Smooth muscle cell of the brain vasculature (primary cell): ENCODE data around the gene VTI1A.

ENCODE experiments used
- DNase-seq: peaks from one replicate; pipeline ENCODE4 v3.0.0-alpha.2; 2012; ENCODE audit warnings: low read depth, low spot score

Gene VTI1A

DNA sequence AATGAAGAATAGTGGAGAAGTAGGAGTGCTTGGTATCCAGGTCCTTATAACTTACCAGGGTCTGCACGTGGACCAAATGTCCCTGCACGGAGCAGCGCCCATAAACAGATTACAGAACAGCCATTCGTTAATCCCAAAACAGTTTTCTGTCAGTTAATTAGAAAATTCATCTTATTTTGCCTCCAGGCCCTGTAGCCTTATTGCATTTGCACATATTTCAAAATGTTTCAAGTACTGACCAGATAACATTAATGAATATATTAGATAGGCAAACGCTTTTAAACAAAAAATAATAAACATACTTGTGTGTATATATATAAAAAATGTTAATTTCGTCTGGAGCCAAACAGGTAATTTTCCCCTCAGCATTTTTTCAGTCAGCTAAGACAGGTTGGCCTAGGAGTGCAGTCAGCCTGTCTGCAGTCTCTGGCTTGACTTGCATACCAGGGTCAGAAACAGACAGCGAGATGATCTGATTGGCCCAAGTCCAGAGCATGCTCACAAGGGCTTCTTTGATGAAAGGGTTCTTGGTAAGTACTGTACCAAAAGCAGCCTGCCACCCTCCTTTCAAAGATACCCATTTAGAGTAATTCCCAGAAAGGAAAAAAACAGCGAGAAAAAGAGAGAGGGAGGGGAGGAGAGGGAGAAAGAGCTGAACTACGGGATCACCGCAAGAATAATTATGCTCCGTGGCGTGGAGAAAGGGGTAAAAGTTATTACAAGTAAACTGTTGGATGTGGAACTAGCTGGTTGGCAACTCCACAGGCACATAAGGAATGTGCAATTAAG lies 308.6 kb downstream of the VTI1A start:
- no peak for DNase-seq

DNA sequence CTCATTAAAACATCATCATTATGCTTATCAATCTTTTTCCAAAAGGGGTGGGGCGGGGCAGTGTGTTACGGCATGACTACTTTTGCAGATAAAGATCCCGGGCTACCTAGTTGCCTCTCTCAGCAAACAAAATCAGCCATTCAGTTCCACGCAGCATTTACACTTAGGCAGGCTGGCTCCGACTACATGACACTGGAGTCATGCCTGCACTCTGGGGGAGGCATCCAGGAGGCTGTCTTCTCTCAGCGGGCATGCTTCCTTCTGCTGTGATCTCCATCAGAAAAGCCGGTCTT lies 309.2 kb downstream of the VTI1A start:
- DNase-seq = no peak

DNA sequence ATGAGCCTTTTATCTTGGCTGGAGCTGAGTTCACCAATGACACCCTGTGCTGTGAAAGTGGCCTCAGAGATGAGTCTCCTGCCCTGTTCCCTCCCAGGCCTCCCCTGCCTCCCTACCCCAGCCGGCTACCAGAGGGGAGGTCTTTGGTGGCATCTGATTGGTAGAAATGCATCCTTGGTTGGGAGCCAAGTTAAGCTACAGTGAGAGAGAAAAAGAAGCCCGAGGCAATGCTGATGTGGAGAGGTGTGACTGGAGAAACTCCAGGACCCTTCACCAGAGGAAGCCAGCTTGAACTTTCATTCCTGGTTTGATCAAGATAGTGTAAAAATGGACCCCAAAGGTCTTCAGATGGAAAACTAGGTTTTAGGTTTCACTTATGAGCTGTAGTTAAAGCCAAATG lies 311.9 kb downstream of the VTI1A start:
- DNase-seq = no peak

DNA sequence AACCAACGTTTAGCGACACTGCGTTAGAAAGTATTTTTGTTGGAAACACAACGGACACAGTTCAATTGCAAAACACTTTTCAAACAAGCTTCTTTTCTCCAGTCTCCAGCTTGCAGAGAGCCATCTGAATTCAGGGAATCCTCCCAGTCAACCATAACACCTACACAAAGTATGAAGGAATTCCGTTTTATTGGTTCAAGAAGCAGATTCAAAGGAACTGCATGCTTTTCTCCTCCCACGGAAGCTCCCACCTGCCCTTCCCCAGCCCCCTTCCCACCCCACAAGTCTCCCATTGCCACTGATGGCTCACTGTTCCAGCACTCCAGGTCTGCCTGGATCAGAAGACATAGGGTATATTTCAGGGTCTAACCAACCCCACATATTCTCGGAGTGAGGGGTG lies 312.5 kb downstream of the VTI1A start:
- DNase-seq = no peak

DNA sequence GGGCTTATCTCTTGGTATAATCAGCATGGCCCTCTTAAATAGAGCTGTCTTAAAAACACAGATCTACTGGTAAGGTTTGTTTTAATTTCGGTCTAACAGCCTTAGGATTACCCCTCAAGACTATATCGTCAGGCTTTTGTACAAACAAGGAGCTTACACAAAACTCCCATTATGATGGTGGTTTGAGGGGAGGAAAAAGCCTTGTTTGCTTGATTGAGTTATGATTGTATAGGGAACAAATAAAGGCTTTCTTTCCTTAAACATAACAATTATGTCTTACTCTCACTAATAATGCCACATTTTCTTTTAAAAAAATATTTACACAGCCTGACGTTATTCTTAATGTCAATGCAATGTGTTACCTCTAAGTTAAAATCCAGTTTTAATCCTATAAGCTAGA lies 314.2 kb downstream of the VTI1A start:
- no peak for DNase-seq

DNA sequence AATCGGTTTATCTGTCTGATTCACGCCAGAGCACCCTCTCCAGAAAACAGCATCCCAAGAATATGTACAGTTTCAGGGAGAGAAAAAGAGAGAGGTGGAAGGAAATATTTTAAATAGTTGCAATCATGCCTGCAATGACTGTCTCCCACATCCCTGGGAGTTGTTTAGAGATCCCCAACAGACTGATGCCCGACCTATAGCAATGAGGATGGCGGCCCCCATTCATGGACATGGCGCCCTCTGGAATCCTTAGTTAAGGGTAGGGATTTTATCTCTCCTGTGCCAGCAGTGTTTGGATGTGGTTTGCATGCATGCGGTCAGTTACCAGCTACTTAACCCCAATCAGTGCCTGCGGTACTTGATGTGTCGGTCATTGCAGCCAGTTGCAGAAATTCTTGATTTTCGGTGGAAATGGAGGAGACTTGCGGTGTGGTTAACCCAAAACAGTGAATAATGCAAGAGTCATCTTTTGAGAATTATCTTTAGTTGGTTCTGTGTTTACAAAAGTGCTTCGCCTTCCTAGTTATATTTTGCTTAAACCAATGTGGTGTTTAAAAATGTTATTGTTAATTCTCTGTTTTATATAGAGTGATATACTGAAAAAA lies 317.0 kb downstream of the VTI1A start:
- no peak for DNase-seq

DNA sequence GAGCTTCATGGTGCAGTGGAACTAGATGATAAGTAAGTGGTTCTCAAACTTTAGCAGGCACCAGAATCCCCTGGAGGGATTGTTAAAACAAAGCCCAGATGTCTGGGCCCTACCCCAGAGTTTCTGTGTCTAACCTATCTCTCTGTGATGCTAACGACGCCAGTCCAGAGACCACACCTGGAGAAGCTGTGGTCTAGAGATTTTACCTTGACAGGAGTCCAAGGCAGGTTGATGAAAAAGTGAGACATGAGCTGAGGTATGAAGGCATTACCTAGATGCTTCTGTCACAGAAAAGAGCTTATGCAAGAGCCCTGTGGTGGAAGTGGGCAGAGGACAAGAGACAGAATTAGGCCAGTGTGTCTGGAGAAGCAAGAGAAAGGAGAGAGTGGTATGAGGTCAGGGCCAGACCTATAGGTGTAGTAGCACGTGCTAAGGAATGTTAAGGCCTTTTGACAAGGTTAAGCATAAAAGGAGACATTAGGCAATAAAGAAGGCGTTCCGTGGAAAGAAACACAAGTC lies 318.8 kb downstream of the VTI1A start:
- no peak for DNase-seq

DNA sequence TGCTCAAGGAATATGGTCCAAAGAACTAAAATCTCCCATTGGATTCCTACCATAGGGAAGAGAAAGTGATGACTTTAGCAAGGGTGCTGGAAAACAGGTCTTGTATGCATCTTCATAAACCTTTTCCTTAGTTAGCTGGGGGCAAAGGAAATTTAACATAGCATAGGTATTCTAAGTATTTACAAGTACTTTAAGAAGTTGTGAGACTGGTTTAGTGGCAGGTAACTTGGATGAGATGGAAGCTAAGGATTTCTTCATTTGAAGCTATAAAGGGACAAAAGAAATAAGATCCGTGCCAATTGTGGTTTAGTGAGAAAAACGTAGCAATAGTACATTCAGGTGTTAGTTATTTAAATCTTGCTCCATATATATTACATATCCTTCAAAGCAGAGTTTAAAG lies 319.6 kb downstream of the VTI1A start:
- no peak for DNase-seq

DNA sequence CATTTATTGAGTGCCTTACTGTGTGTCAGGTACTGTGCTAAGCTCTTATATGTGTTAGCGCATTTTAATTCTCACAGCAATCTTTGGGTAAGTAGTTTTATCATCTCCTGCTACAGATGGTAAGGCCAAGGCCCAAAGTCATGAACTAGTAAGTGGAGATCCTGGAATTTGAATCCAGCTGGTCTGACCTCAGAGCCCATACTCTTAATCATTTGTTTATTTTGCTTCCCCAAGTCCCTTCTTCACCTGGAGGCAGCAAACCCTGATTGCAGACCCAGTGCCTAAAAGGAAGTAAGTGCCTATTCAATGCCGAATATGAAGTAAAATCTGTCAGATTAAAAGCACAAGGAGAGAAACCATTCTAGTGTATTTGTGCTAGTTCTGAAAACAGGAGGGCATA lies 320.1 kb downstream of the VTI1A start:
- no peak for DNase-seq

DNA sequence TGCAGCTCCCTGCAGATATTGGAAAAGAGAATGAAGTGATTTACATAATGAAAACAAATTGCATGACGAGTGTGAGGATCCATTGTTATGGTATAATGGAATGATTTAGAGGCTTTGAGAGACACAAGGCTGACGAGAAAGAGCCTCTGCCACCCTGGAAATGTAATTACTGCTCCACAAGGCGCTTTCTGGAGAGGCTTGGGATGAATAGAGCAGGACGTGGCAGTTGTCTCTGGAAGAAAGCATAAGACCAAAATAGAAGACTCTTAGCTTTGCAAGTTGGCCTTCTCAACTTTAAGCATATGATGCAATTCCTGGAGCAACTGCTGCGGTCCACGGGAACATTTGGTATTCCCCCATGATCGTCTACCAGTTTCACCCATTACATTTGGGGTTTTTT lies 321.1 kb downstream of the VTI1A start:
- no peak for DNase-seq

DNA sequence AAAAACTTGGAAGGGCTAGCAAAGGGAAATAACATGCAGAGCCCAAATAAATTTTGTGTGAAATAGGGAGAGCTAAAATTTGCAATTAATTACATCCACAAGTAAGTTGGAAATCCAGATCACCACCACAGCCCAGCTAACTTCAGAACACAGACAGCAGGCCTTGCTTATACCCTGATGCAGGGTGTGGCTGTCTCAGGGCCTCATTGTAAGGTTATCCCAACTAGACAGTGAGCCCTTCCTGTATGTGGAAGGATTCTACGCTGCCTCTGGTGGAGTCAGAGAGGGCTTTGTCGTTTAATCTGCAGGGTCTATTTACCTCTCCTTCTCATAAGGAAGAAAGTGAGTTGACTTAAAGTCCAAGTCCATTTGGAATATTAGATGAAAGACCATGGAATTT lies 322.1 kb downstream of the VTI1A start:
- no peak for DNase-seq

DNA sequence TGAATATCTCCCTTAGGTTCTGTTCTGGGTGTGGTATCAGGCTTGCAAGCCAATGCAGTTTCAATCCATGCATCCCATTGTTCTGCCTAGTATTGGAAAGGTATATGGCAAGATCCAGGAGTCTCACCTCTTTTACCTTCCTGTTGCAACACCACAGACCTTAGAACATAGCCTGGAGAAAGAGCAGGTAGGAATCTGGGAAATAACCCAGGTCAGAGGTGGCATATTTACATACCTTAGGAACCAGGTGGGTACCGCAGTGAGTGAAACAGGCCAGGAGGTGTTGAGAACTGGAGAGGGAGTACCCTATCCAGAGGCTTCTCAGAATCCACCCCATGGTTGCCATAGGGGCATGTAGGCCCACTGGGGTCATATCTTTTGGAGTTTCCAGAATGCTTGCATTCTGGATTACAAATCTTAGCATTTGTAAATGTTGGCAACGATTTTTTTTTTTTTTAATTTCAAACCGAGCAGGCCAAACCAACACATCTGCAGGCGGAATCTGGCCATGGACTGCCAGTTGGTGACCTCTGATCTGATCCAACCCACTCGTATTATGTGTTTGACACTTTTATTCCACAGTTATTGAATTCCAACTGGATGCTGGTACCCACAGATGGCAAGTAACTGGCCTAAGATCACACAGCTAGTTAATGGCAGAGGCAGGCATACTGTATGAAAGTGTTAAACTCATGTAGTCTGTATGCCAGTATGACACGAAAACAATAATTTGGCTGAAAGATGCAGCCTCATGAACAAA lies 322.8 kb downstream of the VTI1A start:
- no peak for DNase-seq

DNA sequence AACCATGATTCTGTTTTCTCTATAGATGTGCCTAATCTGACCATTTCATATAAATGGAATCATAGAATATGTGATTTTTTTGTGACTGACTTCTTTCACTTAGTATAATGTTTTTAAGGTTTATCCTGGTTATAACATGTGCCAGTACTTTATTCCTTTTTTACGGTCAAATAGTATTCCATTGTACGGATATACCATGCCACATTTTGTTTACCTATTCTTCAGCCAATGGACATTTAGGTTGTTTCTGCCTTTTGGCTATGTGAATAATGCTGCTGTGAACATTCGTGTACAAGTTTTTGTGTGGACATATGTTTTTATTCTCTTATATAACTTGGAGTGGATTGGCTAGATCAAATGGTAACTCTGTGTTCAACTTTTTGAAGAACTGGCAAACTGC lies 324.7 kb downstream of the VTI1A start:
- DNase-seq = no peak

DNA sequence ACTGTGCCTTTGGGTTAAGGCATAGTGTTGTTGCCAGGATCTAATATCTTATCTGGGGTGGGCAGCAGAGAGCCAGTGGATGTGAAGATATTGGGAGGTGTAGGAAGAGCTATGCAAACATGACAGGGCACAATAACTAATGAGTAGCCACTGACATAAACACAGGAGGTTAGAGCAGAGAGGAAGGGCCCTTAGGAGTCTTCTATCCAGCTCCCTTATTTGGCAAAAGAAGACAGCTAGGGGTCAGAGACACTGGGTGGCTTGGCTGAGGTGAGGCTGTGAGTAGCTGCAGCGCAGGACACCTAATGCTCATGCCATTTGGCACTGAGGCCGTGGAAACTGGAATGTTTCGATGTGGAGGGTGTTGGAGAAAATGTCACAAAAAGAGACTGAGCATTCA lies 326.8 kb downstream of the VTI1A start:
- DNase-seq = no peak

DNA sequence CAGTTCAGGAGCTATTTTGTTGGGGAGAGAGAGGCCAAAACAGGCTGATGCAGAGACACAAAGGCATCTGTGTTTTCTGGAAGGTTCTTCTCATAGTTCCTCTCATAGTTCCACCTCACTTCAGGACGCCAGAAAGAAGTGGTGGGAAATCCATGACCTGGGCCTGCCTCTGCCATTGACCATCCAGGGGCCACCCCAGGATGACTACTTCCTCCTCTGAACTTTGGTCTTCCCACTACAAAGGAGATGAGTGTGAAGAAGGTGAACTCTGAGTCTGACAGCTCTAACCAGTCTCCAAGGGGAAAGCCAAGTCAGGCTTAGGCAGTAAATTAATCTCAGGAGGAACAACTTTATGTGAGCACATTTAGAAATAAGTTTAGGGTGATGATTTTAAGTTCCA lies 327.2 kb downstream of the VTI1A start:
- DNase-seq = no peak

DNA sequence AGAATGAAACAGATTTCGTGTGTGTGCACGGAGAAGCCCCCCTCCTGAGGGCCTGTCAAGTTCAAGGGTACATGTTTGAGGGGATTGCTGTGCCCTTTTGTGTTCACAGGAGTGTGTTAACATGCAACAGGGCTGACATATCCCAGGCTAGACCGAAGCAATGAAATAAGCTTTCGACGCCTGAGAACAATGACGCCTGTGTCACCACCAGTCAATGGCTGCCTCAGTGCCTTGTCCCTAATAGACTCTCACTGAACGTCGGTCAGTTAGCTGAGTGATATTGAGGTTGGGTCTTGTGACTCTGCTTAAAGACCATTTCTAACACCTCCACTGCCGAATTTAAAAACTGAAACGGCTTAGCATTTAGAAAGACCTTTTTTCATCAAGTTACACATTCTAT lies 327.8 kb downstream of the VTI1A start:
- no peak for DNase-seq

DNA sequence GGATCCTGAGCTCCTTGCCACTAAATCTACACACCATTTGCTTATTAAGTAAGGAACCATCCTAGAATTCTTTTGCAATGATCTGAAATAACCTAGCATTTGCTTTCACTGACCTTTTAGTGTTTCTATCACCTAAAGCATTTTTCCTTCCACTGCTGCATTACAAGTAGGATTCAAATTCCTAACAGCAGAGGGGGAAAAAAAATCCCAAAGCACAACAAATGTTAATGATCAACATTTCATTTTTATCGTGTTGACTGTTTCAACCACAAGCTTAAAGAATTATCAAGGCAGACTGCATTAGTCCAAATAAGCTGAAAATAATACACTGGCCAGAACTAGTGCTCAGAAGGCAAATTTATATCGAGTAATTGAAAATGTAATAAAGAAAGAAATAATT lies 328.4 kb downstream of the VTI1A start:
- no peak for DNase-seq

DNA sequence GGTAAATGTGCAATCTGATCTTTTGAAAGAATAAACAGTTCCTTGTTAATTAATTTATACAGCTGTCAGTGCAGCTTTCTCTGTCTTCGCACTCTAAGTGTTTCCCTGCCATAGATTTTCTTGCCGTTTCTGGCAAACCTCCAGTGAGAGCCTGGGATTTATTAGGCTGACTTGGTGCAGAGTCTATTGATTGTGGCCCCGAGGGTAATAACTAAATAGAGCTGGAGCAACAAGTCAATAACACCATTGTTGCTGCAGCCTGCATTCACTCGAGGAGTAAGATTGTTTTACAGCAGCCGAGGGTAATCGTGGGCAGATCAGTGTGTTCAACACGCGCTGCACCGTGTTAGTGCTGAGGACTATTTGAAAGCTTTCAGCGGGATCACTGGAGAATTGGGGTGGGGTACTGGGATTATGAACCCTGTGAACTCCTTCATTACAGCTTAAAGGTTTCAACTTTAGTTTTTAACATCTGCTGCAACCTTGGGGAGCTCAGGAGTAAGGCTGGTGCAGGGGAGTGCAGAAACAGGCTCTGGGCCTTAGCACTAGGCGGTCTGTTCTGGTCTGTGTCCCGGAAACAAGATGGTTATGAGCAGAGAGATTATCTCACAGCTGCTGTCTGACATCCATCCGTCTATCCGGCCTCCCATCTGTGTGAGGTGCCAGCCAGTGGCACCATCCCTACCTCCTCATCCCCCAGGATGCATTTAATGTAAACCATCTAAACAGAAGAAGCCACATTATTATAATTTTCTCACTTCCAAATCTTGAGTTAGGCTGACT lies 329.1 kb downstream of the VTI1A start:
- no peak for DNase-seq

DNA sequence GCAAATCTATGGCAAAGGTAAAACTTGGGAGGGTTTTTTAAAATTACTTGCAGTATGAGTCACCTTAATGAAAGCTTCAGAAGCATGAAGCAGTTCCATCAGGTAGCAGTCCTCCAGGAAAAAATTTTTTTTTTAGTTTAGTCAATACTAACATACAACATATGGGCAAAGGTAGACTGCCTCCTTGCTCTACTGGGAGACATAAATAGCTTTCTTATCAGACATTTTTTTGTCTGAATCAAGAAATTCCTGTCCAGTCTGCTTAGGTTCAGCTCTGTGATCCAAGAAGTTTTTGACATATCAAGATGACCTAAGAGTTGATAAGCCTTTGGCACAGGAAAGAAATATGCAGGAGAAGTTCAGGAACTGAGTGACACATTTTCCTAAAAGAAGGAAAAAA lies 331.6 kb downstream of the VTI1A start:
- no peak for DNase-seq

DNA sequence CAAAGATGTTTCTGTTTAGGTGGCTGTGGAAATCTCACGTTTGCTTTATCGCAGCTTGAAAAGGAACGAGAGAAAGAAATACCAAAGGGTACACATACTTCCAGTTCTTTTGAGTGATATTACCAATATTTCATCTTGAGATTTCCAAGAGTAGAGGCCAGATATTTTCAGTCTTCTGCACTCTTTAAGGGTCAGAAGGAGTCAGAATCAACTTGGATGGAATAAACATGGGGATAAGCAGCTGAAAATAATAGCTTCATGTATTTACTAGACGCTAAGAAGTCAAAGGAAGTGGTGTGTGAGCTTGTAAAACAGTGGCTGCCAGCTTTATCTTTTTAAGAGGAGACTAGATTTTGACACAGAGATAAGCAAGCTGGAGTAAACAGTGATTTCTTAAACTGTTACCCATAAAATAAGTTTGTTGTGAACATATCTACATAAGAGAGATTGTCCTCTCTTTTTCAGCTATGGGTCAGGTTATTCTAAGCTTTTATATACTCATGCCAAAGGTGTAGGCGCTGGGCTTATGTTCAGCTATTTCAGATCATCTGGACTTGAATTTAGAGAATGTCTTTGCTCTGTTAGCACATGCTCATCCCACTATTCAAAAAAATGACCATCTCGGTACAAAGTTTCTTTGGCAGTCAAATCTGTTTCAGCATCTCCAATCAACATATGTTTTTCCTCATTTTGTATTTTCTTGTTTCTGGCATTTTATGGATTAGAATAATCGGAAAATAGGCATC lies 332.2 kb downstream of the VTI1A start:
- no peak for DNase-seq

DNA sequence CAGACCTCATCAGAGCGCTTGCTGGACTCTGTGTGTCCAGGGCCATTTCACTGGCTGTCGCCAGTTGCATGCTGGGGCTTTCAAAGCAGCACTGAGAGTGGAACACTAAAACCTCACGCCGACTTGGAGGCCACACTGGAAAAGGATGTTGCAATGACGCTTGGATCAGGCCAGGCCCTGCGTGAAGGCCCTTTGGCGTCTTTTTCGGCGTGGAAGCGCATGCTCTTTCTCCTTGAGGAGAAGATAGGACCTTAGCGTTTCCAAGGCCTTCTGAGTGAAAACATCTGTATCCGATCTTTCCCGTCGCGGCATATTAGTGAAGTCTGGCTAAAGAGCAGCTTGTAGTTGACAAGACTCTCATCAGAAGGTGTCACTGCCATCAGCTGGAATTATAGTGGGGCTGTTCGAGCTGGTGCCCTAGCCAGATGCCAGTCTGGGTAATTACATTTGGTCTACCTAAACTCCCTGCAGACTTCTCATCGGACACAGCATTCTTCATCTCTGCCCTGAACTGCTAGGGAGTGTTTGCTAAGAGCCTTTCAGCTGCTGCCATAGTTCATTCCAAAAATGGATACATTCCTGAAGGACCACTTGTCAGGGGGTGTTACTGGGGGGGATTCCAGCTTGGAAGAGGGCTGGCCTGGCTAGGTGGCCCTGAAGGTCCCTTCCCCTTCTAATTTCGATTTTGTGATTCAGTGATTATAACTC lies 335.3 kb downstream of the VTI1A start:
- no peak for DNase-seq
